T-helper 1 cell (primary cell): Measurements from ENCODE around the gene DTNBP1.

ENCODE experiments used
- DNase-seq, 5 donors: peaks; one replicate each; pipeline ENCODE4 v3.0.0-alpha.2; 2012 to 2020

DTNBP1 gene

GRCh38 chr6:15588971-15589634, 73.7 kb downstream of the DTNBP1 start:
- peak in 1 of 5 donors; percentile 13 for DNase-seq

- DNase-seq, result no peak
Measured at GRCh38 chr6:15586503-15586902, 76.3 kb downstream of the DTNBP1 start.

- DNase-seq, result no peak
Measured at GRCh38 chr6:15585760-15586214, 77.0 kb downstream of the DTNBP1 start.

DNA sequence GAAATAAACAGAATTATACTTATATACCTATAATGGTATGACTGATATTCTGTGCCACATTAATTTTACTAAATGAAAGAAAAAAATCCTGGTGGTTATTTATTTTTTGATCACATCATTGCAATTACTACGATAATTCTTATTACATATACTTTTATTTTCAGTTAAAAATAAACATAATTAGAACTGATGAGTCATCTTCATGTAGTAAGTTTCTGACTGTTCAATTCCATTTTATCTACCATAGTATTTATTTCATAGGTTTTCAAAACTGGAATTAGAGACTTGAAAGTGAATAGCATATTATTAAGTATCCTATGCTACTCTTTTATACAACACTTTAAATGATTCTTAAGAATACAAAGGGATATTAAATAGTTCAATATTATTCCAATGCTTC, 80.3 kb downstream of the DTNBP1 start:
- DNase-seq, result no peak

DNA sequence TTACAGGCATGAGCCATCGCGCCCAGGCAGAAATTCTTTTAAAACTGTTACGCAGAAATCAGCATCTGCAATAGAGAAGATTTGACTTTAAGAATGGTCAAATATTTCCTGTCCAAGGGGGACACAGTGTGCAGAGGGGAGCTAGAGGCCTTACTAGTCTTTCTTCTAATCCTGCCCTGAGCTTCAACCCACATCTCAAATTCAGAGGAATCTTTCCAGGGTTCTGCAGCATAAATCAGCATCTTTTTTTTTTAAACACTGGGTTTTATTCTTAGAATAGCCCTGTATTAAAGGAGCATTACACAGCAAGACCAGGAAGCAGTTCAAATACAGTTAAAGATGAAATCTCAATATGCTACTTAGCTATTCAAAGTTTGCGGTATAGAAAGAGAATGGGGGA, 81.1 kb downstream of the DTNBP1 start:
- no peak for DNase-seq

- no peak for DNase-seq
Measured at GRCh38 chr6:15580326-15580725, 82.5 kb downstream of the DTNBP1 start.

DNA sequence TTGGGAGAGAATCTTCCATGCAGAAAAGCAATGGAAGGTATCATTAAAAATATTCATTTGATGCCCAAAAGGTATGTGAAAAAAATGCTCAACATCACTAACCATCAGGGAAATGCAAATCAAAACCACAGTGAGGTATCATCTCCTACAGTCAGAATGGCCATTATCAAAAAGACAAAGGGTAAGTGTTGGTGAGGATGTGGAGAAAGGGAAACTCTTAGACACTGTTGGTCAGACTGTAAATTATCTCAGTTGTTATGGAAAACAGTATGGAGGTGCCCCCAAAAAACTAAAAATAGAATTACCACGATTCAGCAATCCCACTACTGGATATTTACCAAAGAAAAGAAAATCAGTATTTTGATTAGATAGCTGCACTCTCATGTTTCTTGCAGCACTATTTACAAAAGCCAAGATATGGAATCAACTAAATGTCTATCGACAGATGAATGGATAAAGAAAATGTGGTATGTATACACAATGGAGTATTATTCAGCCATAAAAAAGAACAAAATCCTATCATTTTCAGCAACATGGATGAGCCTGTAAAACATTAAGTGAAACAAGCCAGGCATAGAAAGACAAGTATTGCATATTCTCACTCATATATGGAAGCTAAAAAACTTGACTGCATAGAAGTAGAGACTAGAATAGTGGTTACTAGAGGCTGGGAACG, 84.0 kb downstream of the DTNBP1 start:
- no peak for DNase-seq

DNA sequence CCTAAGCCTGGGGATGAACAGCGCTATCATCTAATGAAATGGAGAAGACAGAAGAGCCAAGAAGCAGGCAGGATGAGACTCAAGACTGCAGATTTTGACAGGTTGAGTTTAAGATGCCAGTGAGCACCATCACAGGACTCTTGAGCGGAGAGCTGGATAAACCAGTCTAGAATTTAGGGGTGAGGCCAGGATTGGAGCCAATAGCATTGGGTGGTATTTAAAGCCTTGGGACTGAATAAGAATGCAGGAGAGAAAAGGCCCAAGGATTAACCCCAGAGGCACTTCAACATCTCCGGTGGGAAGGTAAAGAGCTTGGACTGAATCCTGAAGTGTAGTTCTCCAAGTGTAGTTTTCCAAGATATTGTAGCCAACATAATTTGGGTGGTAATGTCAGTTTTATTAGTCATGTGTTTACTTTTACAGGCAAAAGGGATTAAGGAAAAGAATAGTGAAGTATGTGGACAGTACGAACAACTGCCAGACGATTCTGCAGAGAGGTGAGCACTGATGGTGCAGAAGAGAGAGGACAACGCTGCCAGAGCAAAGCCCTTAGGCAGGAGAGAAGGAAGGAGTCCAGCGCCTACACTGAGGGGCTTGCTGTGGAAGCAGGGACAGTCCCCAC, 85.2 kb downstream of the DTNBP1 start:
- DNase-seq, result no peak

- no peak for DNase-seq
Measured at GRCh38 chr6:15577106-15577505, 85.7 kb downstream of the DTNBP1 start.

GRCh38 chr6:15575357-15576033, 87.3 kb downstream of the DTNBP1 start:
- no peak for DNase-seq

GRCh38 chr6:15574486-15574885, 88.3 kb downstream of the DTNBP1 start:
- DNase-seq, result no peak

- no peak for DNase-seq
Measured at GRCh38 chr6:15574023-15574422, 88.8 kb downstream of the DTNBP1 start.

GRCh38 chr6:15573384-15573783, 89.4 kb downstream of the DTNBP1 start:
- no peak for DNase-seq

GRCh38 chr6:15572296-15573016, 90.4 kb downstream of the DTNBP1 start:
- DNase-seq, result no peak

GRCh38 chr6:15570171-15570570, 92.7 kb downstream of the DTNBP1 start:
- DNase-seq, result no peak

DNA sequence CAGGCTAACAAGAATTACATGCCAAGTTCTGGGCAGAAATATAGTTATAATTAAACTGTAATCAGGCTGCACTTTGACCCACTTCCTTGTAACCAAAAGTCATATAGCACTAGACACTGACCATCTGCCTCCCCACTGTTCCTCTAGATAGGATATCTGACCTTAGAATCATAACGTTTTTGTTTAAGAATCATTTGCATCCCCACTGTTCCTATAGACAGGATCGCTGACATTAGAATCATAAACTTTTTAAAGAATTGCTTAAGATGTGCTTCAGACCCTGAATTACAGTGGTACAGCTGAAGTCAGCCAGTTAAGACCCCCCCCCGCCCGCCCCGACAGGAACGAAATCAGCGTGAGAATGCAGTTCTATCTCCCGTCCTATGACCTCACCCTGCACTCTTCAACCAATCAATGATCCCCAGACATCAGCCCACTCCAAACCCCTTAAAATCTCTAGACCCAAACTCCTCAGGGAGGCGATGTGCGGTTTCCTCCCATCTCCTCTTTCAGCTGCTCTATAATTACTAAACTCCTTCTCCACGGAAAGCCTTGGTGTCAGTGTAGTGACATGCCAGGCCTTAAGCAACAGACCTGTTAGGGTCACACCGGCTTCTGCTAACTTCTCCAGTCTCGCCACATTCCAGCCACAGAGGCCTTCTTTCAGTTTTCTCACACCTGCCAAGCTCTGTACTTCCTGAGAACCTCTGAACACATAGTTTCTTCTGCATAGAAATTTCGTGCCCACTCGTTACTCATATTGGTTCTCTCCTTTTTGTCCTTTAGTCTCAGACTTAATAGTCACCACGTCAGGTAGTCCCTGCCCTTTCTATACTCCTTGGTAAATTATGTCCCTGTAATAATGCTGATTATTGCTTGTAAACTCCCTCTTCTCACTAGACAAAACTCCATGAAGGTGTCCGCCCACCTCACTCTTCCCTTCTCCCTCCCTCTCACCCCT, 93.5 kb downstream of the DTNBP1 start:
- no peak for DNase-seq

- no peak for DNase-seq
Measured at GRCh38 chr6:15562977-15563376, 99.9 kb downstream of the DTNBP1 start.

- no peak for DNase-seq
Measured at GRCh38 chr6:15561447-15562199, 101.2 kb downstream of the DTNBP1 start.

- no peak for DNase-seq
Measured at GRCh38 chr6:15560713-15561112, 102.1 kb downstream of the DTNBP1 start.

DNA sequence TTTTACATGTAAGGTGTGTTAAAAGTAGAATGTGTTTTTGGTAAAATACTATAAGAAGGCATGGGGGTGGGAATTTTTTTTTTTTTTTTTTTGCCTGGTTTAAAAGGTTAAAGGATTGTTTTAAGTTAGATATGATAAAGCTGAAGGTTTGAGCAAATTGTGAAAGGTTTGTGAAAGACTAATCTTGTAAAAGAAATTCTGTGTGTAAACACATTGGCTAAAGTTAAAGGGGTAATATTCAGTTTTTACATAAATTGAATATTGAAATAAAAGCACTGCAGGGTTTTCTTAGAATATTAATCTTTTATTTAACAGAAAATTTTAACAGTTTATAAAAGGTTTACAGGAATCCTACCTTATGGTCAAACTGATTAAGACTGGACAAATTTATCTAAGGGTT, 105.7 kb downstream of the DTNBP1 start:
- DNase-seq, result no peak

- no peak for DNase-seq
Measured at GRCh38 chr6:15556711-15557110, 106.1 kb downstream of the DTNBP1 start.
